Activated gamma-delta T cell treated with anti-CD3 and anti-CD28 coated beads, Interleukin-2, amount 50 U/mL, for 16 hours (primary cell): ENCODE data around the gene GPR15LG.
"Not testable (repeated sequence)": the region's sequence is repeated elsewhere in the genome, so short reads cannot be mapped to it uniquely, and the experiment has no call there.

ENCODE experiments used
- DNase-seq: peaks from one replicate; pipeline ENCODE4 v3.0.0-alpha.2; 2020; ENCODE audit warnings: low read depth

GPR15LG gene

GRCh38 chr10:84166620-84167288, 6.8 kb upstream of the GPR15LG start:
- DNase-seq: no peak

- not testable (repeated sequence) for DNase-seq
These were observed 6.3 kb upstream of the GPR15LG start for GRCh38 chr10:84167289-84167653.

GRCh38 chr10:84168382-84168781, 5.2 kb upstream of the GPR15LG start:
- not testable (repeated sequence) for DNase-seq

GRCh38 chr10:84171237-84171636, 2.4 kb upstream of the GPR15LG start:
- not testable (repeated sequence) for DNase-seq

GRCh38 chr10:84171700-84172466, 1.7 kb upstream of the GPR15LG start:
- DNase-seq: not testable (repeated sequence)

GRCh38 chr10:84172467-84173356, 889 bp upstream of the GPR15LG start:
- no peak for DNase-seq

GRCh38 chr10:84175436-84175835, 1.8 kb downstream of the GPR15LG start:
- no peak for DNase-seq

GRCh38 chr10:84176351-84176750, 2.8 kb downstream of the GPR15LG start:
- no peak for DNase-seq

GRCh38 chr10:84176836-84177474, 3.4 kb downstream of the GPR15LG start:
- no peak for DNase-seq

GRCh38 chr10:84177541-84178141, 4.0 kb downstream of the GPR15LG start:
- DNase-seq: peak; percentile 51

GRCh38 chr10:84178160-84178609, 4.6 kb downstream of the GPR15LG start:
- no peak for DNase-seq

GRCh38 chr10:84179059-84179710, 5.6 kb downstream of the GPR15LG start:
- DNase-seq: no peak

GRCh38 chr10:84180386-84180785, 6.8 kb downstream of the GPR15LG start:
- DNase-seq: not testable (repeated sequence)

GRCh38 chr10:84181631-84182030, 8.0 kb downstream of the GPR15LG start:
- no peak for DNase-seq

GRCh38 chr10:84184517-84184916, 10.9 kb downstream of the GPR15LG start:
- DNase-seq: no peak

GRCh38 chr10:84185526-84186175, 12.1 kb downstream of the GPR15LG start:
- no peak for DNase-seq

- DNase-seq: no peak
These were observed 15.2 kb downstream of the GPR15LG start for GRCh38 chr10:84188815-84189214.

- no peak for DNase-seq
These were observed 17.0 kb downstream of the GPR15LG start for GRCh38 chr10:84190621-84191020.

GRCh38 chr10:84191106-84191505, 17.5 kb downstream of the GPR15LG start:
- DNase-seq: no peak

- no peak for DNase-seq
These were observed 19.7 kb downstream of the GPR15LG start for GRCh38 chr10:84193327-84193726.
